ENCODE results near the gene ALG11. TPM values are rescaled to one million over a fixed set of nuclear protein-coding genes. Genes with fewer than 3 reads are reported as not detected.
"Not testable (repeated sequence)": the region's sequence is repeated elsewhere in the genome, so short reads cannot be mapped to it uniquely, and the experiment has no call there.

ALG11 gene
- total RNA-seq, 1 donor from 2014 or later, result 17.8 TPM

DNA sequence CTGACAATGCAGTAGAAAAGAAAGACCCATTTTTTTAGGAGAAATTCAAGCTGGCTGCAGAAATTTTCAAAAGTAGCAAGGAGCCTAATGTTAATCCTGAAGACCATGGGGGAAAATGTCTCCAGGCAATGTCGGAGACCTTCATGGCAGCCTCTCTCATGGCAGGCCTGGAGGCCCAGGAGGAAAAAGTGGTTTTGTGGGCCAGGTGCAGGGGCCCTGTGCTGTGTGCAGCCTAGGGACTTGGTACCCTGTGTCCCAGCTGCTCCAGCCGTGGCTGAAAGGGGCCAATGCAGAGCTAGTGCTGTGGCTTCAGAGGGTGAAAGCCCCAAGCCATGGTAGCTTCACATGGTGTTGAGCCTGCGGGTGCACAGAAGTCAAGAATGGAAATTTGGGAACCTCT is 4.1 kb downstream of the ALG11 start:
- no peak for DNase-seq
- ATAC-seq (ENCODE audit: poor library complexity), result no peak
- intact Hi-C loops (cut with DNase I), result no loop called here

DNA sequence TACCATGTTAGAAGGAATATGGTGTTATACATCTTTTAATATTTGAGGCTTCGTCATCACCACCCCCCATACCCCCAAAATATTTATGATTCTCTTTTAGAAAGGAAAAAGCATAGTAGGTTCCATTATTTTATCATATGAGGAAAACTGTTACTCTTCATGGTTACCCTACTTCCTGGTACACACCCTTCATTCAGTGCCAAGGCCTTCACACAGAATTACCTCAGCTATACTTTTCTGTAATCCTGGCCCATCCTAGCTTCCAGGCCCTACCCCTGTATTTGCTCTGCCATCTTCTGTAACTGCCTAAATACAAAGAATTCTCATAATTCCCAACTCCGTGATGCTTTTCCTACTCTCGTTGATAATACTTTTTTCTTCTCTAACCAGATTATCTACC is 8.0 kb downstream of the ALG11 start:
- ATAC-seq (ENCODE audit: poor library complexity), result no peak
- DNase-seq, result no peak
- intact Hi-C loops (cut with DNase I), result no loop called here

DNA sequence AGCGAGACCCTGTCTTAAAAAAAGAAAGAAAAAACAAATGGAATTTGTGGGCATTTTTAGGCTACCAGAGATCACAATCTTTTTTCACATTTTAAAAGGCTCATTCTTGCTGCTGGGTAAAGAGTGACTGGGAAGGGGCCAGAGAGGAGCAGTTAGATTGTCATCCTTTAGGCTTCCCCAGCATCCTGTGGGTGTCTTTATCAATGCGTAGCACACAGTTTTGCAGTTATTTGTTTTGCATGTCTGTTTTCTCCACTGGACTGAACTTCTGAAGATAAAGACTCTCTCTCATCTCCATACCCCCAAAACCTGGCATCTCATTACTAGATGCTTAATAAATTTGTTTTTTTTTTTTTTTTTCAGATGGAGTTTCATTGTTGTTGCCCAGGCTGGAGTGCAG is 10.2 kb downstream of the ALG11 start:
- ATAC-seq (ENCODE audit: poor library complexity) (no peak), DNase-seq (no peak)
- intact Hi-C loops (cut with DNase I), result no loop called here

GRCh38 chr13:52024481-52024880 is 12.3 kb downstream of the ALG11 start, which contains the start of gene UTP14C:
TSS of gene UTP14C (plus strand) at chr13:52024691. CDS start at chr13:52028805, 4,114 bp downstream.
- DNase-seq (no peak), ATAC-seq (ENCODE audit: poor library complexity) (no peak)
- intact Hi-C loops (cut with DNase I), result no loop called here

DNA sequence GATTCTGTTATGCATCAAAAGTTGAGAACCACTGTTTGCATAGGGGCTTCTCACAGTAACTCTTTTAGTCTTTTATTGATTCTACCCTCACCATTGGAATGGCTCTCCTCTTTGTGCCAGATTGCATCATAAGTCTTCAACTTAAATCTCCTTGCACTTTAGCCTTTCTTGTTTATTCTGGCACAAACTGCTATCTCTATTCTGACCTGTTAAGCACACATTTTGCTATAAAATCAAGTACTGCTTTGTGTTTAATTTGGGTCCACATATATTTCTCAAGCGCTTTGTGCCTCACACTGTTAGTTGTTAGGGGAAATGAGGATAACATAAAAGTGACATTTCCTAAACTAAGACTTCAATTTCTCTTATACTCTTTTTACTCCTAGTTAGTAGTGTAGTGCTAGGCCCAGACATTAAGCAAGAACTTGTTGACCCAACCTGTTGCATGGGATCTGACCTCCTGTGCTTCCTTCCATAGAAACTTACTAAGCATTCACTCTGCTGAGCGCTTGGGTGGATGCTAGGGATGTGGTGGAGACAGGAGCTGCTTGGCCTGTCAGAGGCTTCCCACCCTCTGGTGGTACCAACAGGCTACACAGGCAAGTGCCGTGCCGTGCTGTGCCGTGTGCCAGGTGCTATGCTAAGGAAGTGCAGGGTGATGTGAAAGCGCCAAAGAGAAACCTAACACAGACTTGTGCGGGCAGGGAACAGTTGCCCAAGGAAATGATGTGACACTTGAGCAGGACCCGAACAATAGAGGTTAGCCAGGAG is 13.5 kb downstream of the ALG11 start:
- DNase-seq (no peak), ATAC-seq (ENCODE audit: poor library complexity) (no peak)
- intact Hi-C loops (cut with DNase I), result no loop called here

GRCh38 chr13:52026246-52026626 is 14.0 kb downstream of the ALG11 start:
- DNase-seq, result no peak
- ATAC-seq (ENCODE audit: poor library complexity), result no peak
- intact Hi-C loops (cut with DNase I), result no loop called here

- intact Hi-C loops (cut with DNase I), result no loop called here
- ATAC-seq (ENCODE audit: poor library complexity), result no peak
- no peak for DNase-seq
These were observed 15.6 kb downstream of the ALG11 start for GRCh38 chr13:52027832-52028231.

- no peak for DNase-seq
- no peak for ATAC-seq (ENCODE audit: poor library complexity)
- intact Hi-C loops (cut with DNase I), result no loop called here
These were observed 17.4 kb downstream of the ALG11 start for GRCh38 chr13:52029569-52029968.

DNA sequence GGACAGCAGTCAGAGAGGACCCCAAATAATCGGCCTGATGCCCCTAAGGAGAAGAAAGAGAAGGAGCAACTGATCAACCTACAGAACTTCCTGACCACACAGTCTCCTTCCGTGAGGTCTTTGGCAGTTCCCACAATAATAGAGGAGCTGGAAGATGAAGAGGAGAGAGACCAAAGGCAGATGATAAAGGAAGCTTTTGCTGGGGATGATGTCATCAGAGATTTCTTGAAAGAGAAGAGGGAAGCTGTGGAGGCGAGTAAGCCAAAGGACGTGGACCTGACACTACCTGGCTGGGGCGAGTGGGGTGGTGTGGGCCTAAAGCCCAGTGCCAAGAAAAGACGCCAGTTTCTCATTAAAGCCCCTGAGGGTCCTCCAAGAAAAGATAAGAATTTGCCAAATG is 18.2 kb downstream of the ALG11 start:
- ATAC-seq (ENCODE audit: poor library complexity); DNase-seq; intact Hi-C loops (cut with DNase I): not testable (repeated sequence)

- DNase-seq (no peak), ATAC-seq (ENCODE audit: poor library complexity) (no peak)
- intact Hi-C loops (cut with DNase I), result no loop called here
These were observed 20.8 kb downstream of the ALG11 start for GRCh38 chr13:52033039-52033438.

GRCh38 chr13:52034616-52035226 is 22.5 kb downstream of the ALG11 start:
- no peak for ATAC-seq (ENCODE audit: poor library complexity)
- no peak for DNase-seq
- intact Hi-C loops (cut with DNase I), result no loop called here

- intact Hi-C loops (cut with DNase I), result no loop called here
- ATAC-seq (ENCODE audit: poor library complexity), result no peak
- DNase-seq, result no peak
These were observed 23.8 kb downstream of the ALG11 start for GRCh38 chr13:52036037-52036436.

- no peak for ATAC-seq (ENCODE audit: poor library complexity)
These were observed 31.5 kb downstream of the ALG11 start for GRCh38 chr13:52043675-52044074.

GRCh38 chr13:52047463-52047862 is 35.3 kb downstream of the ALG11 start:
- intact Hi-C loops (cut with DNase I), result no loop called here
- ATAC-seq (ENCODE audit: poor library complexity) (no peak), DNase-seq (no peak)

More at GRCh38 chr13:52043675-52044074, 31.5 kb downstream of the ALG11 start:
- intact Hi-C loops (cut with DNase I), result no loop called here
- DNase-seq, result no peak

DNA sequence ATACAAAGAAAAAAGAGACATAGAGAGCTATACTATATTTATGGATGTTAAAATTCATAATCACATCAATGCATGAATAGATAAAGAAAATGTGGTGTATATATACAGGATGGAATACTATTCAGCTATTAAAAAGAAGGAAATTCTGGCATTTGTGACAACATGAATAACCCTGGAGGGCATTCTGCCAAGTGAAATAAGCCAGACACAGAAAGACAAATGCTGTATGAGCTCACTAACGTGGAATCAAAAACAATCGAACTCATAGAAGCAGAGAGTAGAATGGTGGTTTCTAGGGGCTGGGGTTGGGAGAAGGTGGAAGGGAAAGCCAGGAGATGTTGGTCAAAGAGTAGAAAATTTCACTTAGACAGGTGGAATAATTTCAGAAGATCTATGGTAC is 36.3 kb downstream of the ALG11 start:
- intact Hi-C loops (cut with DNase I), result no loop called here
- DNase-seq, result no peak
- no peak for ATAC-seq (ENCODE audit: poor library complexity)

GRCh38 chr13:52051400-52051799 is 39.2 kb downstream of the ALG11 start:
- no peak for DNase-seq
- no peak for ATAC-seq (ENCODE audit: poor library complexity)
- intact Hi-C loops (cut with DNase I), result no loop called here

- ATAC-seq (ENCODE audit: poor library complexity) (no peak), DNase-seq (no peak)
- intact Hi-C loops (cut with DNase I), result no loop called here
These were observed 41.3 kb downstream of the ALG11 start for GRCh38 chr13:52053460-52053859.

DNA sequence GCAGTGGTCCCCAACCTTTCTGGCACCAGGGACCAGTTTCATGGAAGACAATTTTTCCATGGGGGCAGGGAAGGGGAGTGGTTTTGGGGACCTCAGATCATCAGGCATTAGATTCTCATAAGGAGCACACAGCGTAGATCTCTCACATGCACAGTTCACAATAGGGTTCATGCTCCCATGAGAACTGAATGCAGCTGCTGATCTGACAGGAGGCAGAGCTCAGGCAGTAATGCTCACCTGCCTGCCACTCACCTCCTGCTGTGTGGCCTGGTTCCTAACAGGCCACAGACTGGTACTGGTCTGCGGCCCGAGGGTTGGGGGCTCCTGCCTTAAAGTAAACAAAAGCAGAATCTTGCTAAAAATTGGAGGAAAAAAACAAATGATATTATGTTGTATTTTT is 48.9 kb downstream of the ALG11 start:
- intact Hi-C loops (cut with DNase I); ATAC-seq (ENCODE audit: poor library complexity); DNase-seq: not testable (repeated sequence)

GRCh38 chr13:52061587-52061986 is 49.4 kb downstream of the ALG11 start:
- intact Hi-C loops (cut with DNase I), result no loop called here
- ATAC-seq (ENCODE audit: poor library complexity) (peak; percentile 48), DNase-seq (no peak)

DNA sequence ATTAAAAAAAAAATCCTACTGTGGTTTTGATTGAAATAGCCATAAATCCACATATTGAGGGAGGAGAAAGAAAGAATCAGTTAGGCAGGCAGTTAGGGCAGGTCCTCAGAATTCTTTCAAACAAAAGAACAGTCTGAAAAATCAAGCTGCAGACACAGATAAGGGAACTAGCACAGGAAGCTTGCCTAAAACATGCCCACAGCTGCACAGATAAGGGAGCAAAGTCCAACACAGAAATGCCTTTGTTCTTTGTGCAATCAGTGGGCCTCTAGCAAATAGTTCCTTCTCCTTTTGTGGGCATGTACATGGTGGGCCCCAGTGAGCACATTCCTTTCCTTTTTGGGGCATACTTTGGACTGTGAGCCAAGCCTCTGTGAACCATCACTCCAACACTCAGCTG is 55.0 kb downstream of the ALG11 start:
- intact Hi-C loops (cut with DNase I), result no loop called here
- ATAC-seq (ENCODE audit: poor library complexity), result no peak
- DNase-seq, result no peak
